Stomach (tissue), 9 donors: ENCODE data around the gene DOCK2. TPM values are rescaled to one million over a fixed set of nuclear protein-coding genes. Genes with fewer than 3 reads are reported as not detected.
A peak's percentile ranks its signal among the peaks of the same experiment; 100 is the strongest.
"Not testable (repeated sequence)": the region's sequence is repeated elsewhere in the genome, so short reads cannot be mapped to it uniquely, and the experiment has no call there.

Source experiments
- DNase-seq, 2 donors: peaks; one replicate each; pipeline versions ENCODE4 v3.0.0 to v3.0.0-alpha.2; 2013 to 2019
- H3K27ac ChIP-seq, 5 donors: fragments of 200-600 bp in 4 of 5; sonication (generic) in 4 of 5; one replicate each; pipeline ENCODE4 v1.5.1; 2013 to 2019; ENCODE audit warnings: mild to moderate bottlenecking in 1 of 5, moderate library complexity in 1 of 5
- H3K27me3 ChIP-seq, 3 donors: fragments of 200-600 bp; sonication (generic); one replicate each; pipeline ENCODE4 v1.5.1; 2017 to 2019; ENCODE audit warnings: mixed run types in 1 of 3
- H3K36me3 ChIP-seq, 4 donors: fragments of 200-600 bp; sonication (generic); 1 replicate in 3 of 4; 2 replicates in 1 of 4; pipeline ENCODE4 v1.5.1; 2016 to 2019
- H3K4me1 ChIP-seq, 4 donors: fragments of 200-600 bp; sonication (generic); one replicate each; pipeline ENCODE4 v1.5.1; 2016 to 2019
- H3K4me3 ChIP-seq, 4 donors: fragments of 200-600 bp; sonication (generic) in 3 of 4; one replicate each; pipeline ENCODE4 v1.5.1; 2016 to 2019; ENCODE audit warnings: mild to moderate bottlenecking in 1 of 4
- H3K9me3 ChIP-seq, 4 donors: fragments of 200-600 bp; sonication (generic); one replicate each; pipeline ENCODE4 v1.5.1; 2016 to 2019
- EP300 ChIP-seq: sonication (generic); formaldehyde crosslinking; IDR thresholded peaks from one replicate; pipeline ENCODE4 v1.6.1; 2017; ENCODE audit warnings: antibody characterized with exemption
- POLR2A ChIP-seq, 4 donors: fragments of 450-650 bp; IDR thresholded peaks; one replicate each; pipeline ENCODE4 v1.6.1; 2016; ENCODE audit warnings: antibody characterized with exemption in 4 of 4, control low read depth in 2 of 4, mild to moderate bottlenecking in 1 of 4, moderate library complexity in 1 of 4
- POLR2AphosphoS5 ChIP-seq, 3 donors: sonication (generic); formaldehyde crosslinking; IDR thresholded peaks; one replicate each; pipeline ENCODE4 v1.6.1; 2016; ENCODE audit warnings: antibody characterized with exemption in 3 of 3
- WGBS, 5 donors: extraction: QIAGEN DNeasy Blood & Tissue Kit in 3 of 5; methylation state at CpG; one replicate each; pipeline versions ENCODE4 v1.1.5 to v1.1.7; 2013 to 2018; 5-methylcytosine and 5-hydroxymethylcytosine counted together
- intact Hi-C: fragments of 100-400 bp; cut with DNase I; formaldehyde crosslinking; loops from one replicate; pipeline ENCODE4 v1.15.1; 2023; ENCODE audit warnings: low total_unique reads
- polyA plus RNA-seq, 3 donors: library from polyadenylated mRNA; stranded (reverse); fragments of 200-250 nt; gene quantifications; one replicate each; pipeline ENCODE4 v1.2.3, GENCODE V29; 2013
- total RNA-seq, 5 donors: library from RNA; depleted of rRNA; stranded (reverse); fragments of >200 nt; gene quantifications; one replicate each; pipeline versions ENCODE4 v1.1.0 to v1.2.3, GENCODE V29; 2014 to 2016
- TF ChIP-seq, protein P1 (sequence below), 7 experiments: fragments of 450-650 bp in 4 of 7; fragments of 200-600 bp in 3 of 7; sonication (generic) in 3 of 7; IDR thresholded peaks; one replicate each; pipeline ENCODE4 v1.5.1; 2016 to 2019; ENCODE audit warnings: antibody characterized with exemption in 7 of 7, control low read depth in 2 of 7, mild to moderate bottlenecking in 1 of 7
- donor health status: healthy with polysubstance abuse.
- donor health status: Bipolar disorder and iron deficiency.
- donor health status: healthy.

DOCK2 gene
- total and polyA plus RNA-seq, 8 donors: 2.1 to 50.2 (median 8.5) TPM

DNA sequence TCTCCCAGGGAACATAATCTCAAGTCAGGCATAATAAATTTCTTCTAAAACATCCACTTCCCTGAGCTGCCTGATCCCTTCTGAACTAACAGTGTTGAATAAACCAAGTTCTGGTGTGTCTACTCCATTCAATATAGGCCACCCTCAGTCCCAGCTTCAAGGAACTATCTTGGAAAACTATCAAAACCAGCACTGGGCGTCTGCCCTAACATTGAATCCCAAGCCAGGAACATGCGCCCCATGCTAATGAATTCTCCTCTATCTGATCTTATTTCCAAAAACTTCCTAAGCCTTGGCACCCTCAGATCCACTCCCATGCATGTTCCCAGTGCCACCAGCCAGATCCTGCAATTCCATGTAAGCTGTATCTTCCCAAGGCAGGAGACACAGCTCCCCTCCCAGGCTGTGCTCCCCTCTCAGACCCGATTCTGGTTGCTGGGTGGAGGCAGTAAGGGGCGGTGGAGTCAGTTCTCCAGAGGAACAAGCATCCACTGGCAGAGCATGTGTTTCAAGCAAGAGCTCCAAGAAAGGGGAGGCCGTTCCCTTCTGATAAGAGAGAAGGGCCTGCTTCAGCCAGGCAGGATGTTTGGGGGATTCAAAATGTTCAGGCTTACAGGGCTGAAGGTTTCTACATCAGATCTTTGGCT lies 455.5 kb downstream of the DOCK2 start:
- H3K4me3 ChIP-seq: no peak overlapping the region
- no peak overlapping the region for H3K27ac ChIP-seq
- no peak for DNase-seq
- no peaks in the 10 kb centered on the region for H3K36me3 ChIP-seq
- H3K27me3 ChIP-seq: no peaks in the 10 kb centered on the region
- no peaks in the 10 kb centered on the region for H3K4me1 ChIP-seq
- 64 to 76% (median 72%) methylated on average over 5 of the region's 5 CpGs for WGBS, 5 donors
- no peaks in the 10 kb centered on the region for H3K9me3 ChIP-seq
- intact Hi-C loops: no loop called here
- TF ChIP-seq, protein P1, sequence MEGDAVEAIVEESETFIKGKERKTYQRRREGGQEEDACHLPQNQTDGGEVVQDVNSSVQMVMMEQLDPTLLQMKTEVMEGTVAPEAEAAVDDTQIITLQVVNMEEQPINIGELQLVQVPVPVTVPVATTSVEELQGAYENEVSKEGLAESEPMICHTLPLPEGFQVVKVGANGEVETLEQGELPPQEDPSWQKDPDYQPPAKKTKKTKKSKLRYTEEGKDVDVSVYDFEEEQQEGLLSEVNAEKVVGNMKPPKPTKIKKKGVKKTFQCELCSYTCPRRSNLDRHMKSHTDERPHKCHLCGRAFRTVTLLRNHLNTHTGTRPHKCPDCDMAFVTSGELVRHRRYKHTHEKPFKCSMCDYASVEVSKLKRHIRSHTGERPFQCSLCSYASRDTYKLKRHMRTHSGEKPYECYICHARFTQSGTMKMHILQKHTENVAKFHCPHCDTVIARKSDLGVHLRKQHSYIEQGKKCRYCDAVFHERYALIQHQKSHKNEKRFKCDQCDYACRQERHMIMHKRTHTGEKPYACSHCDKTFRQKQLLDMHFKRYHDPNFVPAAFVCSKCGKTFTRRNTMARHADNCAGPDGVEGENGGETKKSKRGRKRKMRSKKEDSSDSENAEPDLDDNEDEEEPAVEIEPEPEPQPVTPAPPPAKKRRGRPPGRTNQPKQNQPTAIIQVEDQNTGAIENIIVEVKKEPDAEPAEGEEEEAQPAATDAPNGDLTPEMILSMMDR (IDR thresholded peaks at IDR 0.05): no peak
- TF ChIP-seq POLR2A (IDR thresholded peaks at IDR 0.05) (no peak), POLR2AphosphoS5 (IDR thresholded peaks at IDR 0.05) (no peak), EP300 (no peak)

GRCh38 chr5:170094329-170094728 lies 457.3 kb downstream of the DOCK2 start:
- H3K4me3 ChIP-seq, H3K36me3 ChIP-seq, H3K9me3 ChIP-seq, intact Hi-C loops, H3K4me1 ChIP-seq, DNase-seq, H3K27ac ChIP-seq, H3K27me3 ChIP-seq: not testable (repeated sequence)
- 79 to 86% (median 85%) methylated on average over 10 of the region's 10 CpGs for WGBS, 5 donors

- H3K9me3 ChIP-seq: peaks cover 0 to 4% (median 0%) of the 10 kb centered on the region in 4 donors
- H3K27me3 ChIP-seq: no peaks in the 10 kb centered on the region
- no peak overlapping the region for H3K4me3 ChIP-seq
- TF ChIP-seq EP300: no peak
- TF ChIP-seq POLR2A (IDR thresholded peaks at IDR 0.05): no peak
- TF ChIP-seq, protein P1 (IDR thresholded peaks at IDR 0.05): no peak
- TF ChIP-seq POLR2AphosphoS5 (IDR thresholded peaks at IDR 0.05): no peak
- intact Hi-C loops: no loop called here
- peaks cover 0 to 5% (median 0%) of the 10 kb centered on the region in 4 donors for H3K4me1 ChIP-seq
- no peaks in the 10 kb centered on the region for H3K36me3 ChIP-seq
- no peak overlapping the region for H3K27ac ChIP-seq
- no peak for DNase-seq
- 26 to 45% (median 33%) methylated on average over 1 of the region's 1 CpG for WGBS, 5 donors
These were observed 458.6 kb downstream of the DOCK2 start for GRCh38 chr5:170095646-170096045.

- DNase-seq: peak in 1 of 2 donors; percentile 47
- TF ChIP-seq, protein P1 (IDR thresholded peaks at IDR 0.05): no peak
- no peak for TF ChIP-seq POLR2AphosphoS5 (IDR thresholded peaks at IDR 0.05)
- TF ChIP-seq POLR2A (IDR thresholded peaks at IDR 0.05): no peak
- TF ChIP-seq EP300: no peak
These were observed 460.9 kb downstream of the DOCK2 start for GRCh38 chr5:170097934-170098333.

More at GRCh38 chr5:170097934-170098333, 460.9 kb downstream of the DOCK2 start:
- 57 to 69% (median 60%) methylated on average over 9 of the region's 9 CpGs for WGBS, 5 donors
- Histone ChIP-seq H3K27ac (no peak overlapping the region), H3K4me3 (no peak overlapping the region), H3K27me3 (no peaks in the 10 kb centered on the region), H3K9me3 (peaks cover 0 to 4% (median 0%) of the 10 kb centered on the region in 4 donors), H3K4me1 (peaks cover 0 to 5% (median 0%) of the 10 kb centered on the region in 4 donors), H3K36me3 (no peaks in the 10 kb centered on the region)
- intact Hi-C loops: no loop called here
